Erythroblast (primary cell): Measurements from ENCODE around the gene CD1B.

Experiments used
- GATA1 ChIP-seq: IDR thresholded peaks from 2 replicates; pipeline ENCODE4 v1.6.1; 2011; ENCODE audit warnings: low read depth, mild to moderate bottlenecking, control low read depth, low read length, moderate library complexity
- POLR2A ChIP-seq: IDR thresholded peaks from 2 replicates; pipeline ENCODE4 v1.6.1; 2011; ENCODE audit warnings: mild to moderate bottlenecking, low read length

DNA sequence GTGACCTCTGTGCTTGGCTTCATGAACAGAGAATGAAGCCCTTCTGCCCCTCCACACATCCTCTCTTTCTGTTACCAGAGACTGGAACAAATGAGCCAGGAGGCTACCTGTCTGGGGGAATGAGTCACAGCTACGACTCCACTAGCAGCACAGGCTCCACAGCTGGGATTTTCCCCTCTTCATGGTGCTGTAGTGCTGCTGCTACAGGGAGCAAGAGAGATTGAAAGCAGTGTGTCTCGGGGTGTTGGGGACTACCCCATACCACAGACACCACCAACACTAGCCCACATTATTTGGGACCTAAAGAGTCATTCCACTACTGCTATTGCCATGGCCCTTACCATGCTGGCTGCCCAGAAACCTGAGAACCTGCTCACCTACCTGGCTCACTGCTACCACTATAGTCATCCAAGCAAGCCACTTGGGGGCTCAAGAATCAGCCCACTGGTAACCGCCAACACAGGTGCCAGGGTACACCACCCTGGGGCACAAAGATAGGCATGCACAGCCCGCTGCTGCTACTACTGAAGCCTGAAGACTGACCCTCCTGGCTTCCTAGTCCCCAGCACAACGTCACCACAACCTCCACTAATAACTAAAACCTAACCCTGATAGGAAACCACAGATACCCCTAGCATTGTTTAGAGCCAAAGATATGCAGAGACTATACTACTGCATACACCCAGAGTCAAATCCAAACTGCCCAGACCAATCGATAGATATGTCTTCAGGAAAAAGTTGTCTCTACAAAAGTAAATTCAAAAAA lies 40.0 kb upstream of the CD1B start:
- TF ChIP-seq POLR2A (no peak), GATA1 (no peak)
